Loucy (cell line): ENCODE data around the gene SLC8B1.

Experiments
- H2AFZ ChIP-seq: fragments of 200-600 bp; sonication (generic); 2 replicates; pipeline ENCODE4 v1.6.0; 2016; ENCODE audit warnings: antibody characterized with exemption, mild to moderate bottlenecking, low read length, moderate library complexity
- H3F3A ChIP-seq: fragments of 200-600 bp; 2 replicates; pipeline ENCODE4 v1.6.0; 2016; ENCODE audit warnings: antibody characterized with exemption, low read depth, mild to moderate bottlenecking
- H3K27me3 ChIP-seq: fragments of 200-600 bp; sonication (generic); 2 replicates; pipeline ENCODE4 v1.6.1; 2014; ENCODE audit warnings: low read length, mild to moderate bottlenecking; ENCODE audit not compliant: insufficient read depth, poor library complexity, severe bottlenecking
- H3K36me3 ChIP-seq: fragments of 200-600 bp; sonication (generic); 2 replicates; pipeline ENCODE4 v1.6.1; 2016; ENCODE audit warnings: low read length; ENCODE audit not compliant: insufficient read depth
- H3K4me1 ChIP-seq: fragments of 200-600 bp; sonication (generic); 2 replicates; pipeline ENCODE4 v1.5.1; 2014; ENCODE audit warnings: low read length, mild to moderate bottlenecking; ENCODE audit not compliant: insufficient read depth, poor library complexity, severe bottlenecking
- H3K4me2 ChIP-seq: fragments of 200-600 bp; sonication (generic); 2 replicates; pipeline ENCODE4 v1.6.0; 2014; ENCODE audit warnings: antibody characterized with exemption, low read length, low read depth, mild to moderate bottlenecking; ENCODE audit not compliant: poor library complexity, severe bottlenecking
- H3K4me3 ChIP-seq: fragments of 200-600 bp; sonication (generic); 2 replicates; pipeline ENCODE4 v1.5.1; 2014; ENCODE audit warnings: low read length, mild to moderate bottlenecking, mixed read lengths; ENCODE audit not compliant: poor library complexity, severe bottlenecking
- H3K79me2 ChIP-seq: fragments of 200-600 bp; sonication (generic); 2 replicates; pipeline ENCODE4 v1.6.1; 2014; ENCODE audit warnings: low read length; ENCODE audit not compliant: insufficient read depth
- H3K9ac ChIP-seq: fragments of 200-600 bp; sonication (generic); 2 replicates; pipeline ENCODE4 v1.6.0; 2014; ENCODE audit warnings: mild to moderate bottlenecking, low read depth, low read length, moderate library complexity; ENCODE audit not compliant: poor library complexity, severe bottlenecking
- H3K9me2 ChIP-seq: fragments of 200-600 bp; sonication (generic); replicated peaks from 2 replicates; pipeline ENCODE4 v1.6.1; 2016; ENCODE audit warnings: low read depth, low read length, mixed read lengths
- H3K9me3 ChIP-seq: fragments of 200-600 bp; sonication (generic); 2 replicates; pipeline ENCODE4 v1.6.1; 2014; ENCODE audit warnings: mild to moderate bottlenecking, antibody characterized with exemption, low read length, low read depth; ENCODE audit not compliant: insufficient read depth
- H4K20me1 ChIP-seq: fragments of 200-600 bp; sonication (generic); 2 replicates; pipeline ENCODE4 v1.6.0; 2014; ENCODE audit warnings: antibody characterized with exemption, low read length, mild to moderate bottlenecking; ENCODE audit not compliant: insufficient read depth, poor library complexity, severe bottlenecking
- CTCF ChIP-seq: fragments of 200-600 bp; sonication (generic); conservative IDR thresholded peaks from 2 replicates; pipeline ENCODE4 v1.5.1; 2014; ENCODE audit warnings: mild to moderate bottlenecking, antibody characterized with exemption, low read length
- EZH2phosphoT487 ChIP-seq: fragments of 200-600 bp; IDR thresholded peaks from 2 replicates; pipeline ENCODE4 v1.6.1; 2018; ENCODE audit warnings: antibody characterized with exemption, mild to moderate bottlenecking, moderate library complexity, borderline replicate concordance

SLC8B1 gene

GRCh38 chr12:113250045-113250444, 84.9 kb downstream of the SLC8B1 start:
- Histone ChIP-seq H3K4me2 (no peak overlapping the region), H3K4me1 (no peaks in the 10 kb centered on the region), H3F3A (no peaks in the 10 kb centered on the region), H3K4me3 (no peak overlapping the region), H3K9ac (no peak overlapping the region), H2AFZ (no peak overlapping the region), H4K20me1 (no peaks in the 10 kb centered on the region), H3K79me2 (no peaks in the 10 kb centered on the region), H3K27me3 (no peaks in the 10 kb centered on the region), H3K36me3 (no peaks in the 10 kb centered on the region), H3K9me3 (no peaks in the 10 kb centered on the region), H3K9me2 (no peaks in the 10 kb centered on the region)
- TF ChIP-seq EZH2phosphoT487 (no peak), CTCF (no peak)

GRCh38 chr12:113249546-113249945, 85.4 kb downstream of the SLC8B1 start:
- no peak overlapping the region for H3K4me3 ChIP-seq
- no peaks in the 10 kb centered on the region for H3K4me1 ChIP-seq
- H4K20me1 ChIP-seq, result no peaks in the 10 kb centered on the region
- no peak overlapping the region for H3K9ac ChIP-seq
- H3K27me3 ChIP-seq, result no peaks in the 10 kb centered on the region
- no peaks in the 10 kb centered on the region for H3K79me2 ChIP-seq
- H3K9me2 ChIP-seq, result no peaks in the 10 kb centered on the region
- H2AFZ ChIP-seq, result no peak overlapping the region
- no peak for TF ChIP-seq EZH2phosphoT487
- no peak for TF ChIP-seq CTCF
- H3F3A ChIP-seq, result no peaks in the 10 kb centered on the region
- no peak overlapping the region for H3K4me2 ChIP-seq
- no peaks in the 10 kb centered on the region for H3K36me3 ChIP-seq
- no peaks in the 10 kb centered on the region for H3K9me3 ChIP-seq

- Histone ChIP-seq H3K9me3 (no peaks in the 10 kb centered on the region), H2AFZ (no peak overlapping the region), H3K4me2 (no peak overlapping the region), H3K9me2 (no peaks in the 10 kb centered on the region), H3K4me1 (no peaks in the 10 kb centered on the region), H3F3A (no peaks in the 10 kb centered on the region), H4K20me1 (no peaks in the 10 kb centered on the region), H3K36me3 (no peaks in the 10 kb centered on the region), H3K9ac (no peak overlapping the region), H3K79me2 (no peaks in the 10 kb centered on the region), H3K4me3 (no peak overlapping the region), H3K27me3 (no peaks in the 10 kb centered on the region)
- TF ChIP-seq CTCF (no peak), EZH2phosphoT487 (no peak)
Observed at GRCh38 chr12:113248842-113249435, 86.0 kb downstream of the SLC8B1 start.
